HK-2 (cell line): Measurements from ENCODE around the gene VWA2.
A peak's percentile ranks its signal among the peaks of the same experiment; 100 is the strongest.

Experiments used
- DNase-seq: peaks from one replicate; pipeline ENCODE4 v3.0.0-alpha.2; 2018; ENCODE audit not compliant: unreplicated experiment

The VWA2 gene

GRCh38 chr10:114245121-114245791, 6.2 kb downstream of the VWA2 start:
- DNase-seq, result peak; percentile 25

GRCh38 chr10:114246679-114247305, 7.7 kb downstream of the VWA2 start:
- peak; percentile 21 for DNase-seq

DNA sequence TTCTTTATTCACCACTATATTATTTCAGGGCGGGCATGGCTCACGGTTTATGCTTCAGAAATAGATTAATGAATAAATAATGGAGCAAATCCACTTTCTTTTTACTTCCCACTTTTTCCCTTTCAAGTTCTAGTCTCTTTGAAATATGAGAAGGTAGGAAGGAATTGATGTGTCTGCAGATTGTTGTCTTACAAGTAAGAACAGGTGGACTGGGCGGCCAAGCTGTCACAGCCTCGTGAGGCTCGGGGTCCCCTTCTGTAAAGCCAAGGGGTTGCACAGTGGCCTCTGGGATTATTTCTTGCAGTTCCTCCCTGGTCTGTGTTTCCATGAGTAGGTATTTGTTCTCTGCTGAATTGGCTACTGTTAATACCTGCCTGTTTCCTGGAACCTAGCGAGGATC, 11.2 kb downstream of the VWA2 start:
- DNase-seq, result no peak

DNA sequence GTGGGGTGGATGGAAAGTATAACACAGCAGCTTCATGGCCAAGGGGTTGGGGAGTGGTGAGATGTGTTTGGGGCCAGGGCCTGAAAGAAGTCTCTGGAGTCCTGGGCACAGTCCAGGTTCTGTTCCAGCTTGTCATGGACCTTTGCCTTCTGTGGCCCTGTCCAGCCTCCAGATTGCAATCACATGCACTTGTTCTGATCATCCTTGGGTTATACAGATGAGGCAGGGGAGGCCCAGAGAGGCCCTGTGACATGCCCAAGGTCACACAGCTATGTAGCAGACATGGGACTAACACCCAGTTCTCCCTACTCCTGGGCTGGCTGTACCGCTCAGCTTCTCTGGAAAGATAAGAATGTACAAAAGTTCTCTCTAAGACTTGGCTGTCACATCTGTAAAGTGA, 11.7 kb downstream of the VWA2 start:
- DNase-seq, result no peak

GRCh38 chr10:114252092-114252491, 13.0 kb downstream of the VWA2 start:
- no peak for DNase-seq

DNA sequence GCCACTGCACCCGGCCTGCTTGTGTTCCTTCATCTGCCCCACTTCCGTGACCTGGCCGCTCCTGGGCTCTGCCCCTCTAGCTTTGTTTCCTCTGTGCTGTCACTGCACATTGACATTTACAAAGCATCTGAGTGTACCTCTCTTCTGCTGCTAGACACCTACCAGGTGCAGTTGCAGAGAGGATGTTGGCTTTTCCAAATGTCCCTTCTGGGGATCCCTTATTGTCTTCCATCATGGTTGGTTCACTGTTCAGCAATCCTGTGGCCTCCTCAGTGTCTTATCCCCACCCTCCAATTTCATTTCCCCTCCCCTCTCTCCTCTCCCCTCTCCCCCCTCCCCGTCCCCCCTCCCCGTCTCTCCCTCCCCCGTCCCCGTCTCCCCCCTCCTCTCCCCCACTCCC, 13.8 kb downstream of the VWA2 start:
- DNase-seq, result no peak

GRCh38 chr10:114255227-114255626, 16.2 kb downstream of the VWA2 start:
- no peak for DNase-seq

- no peak for DNase-seq
Measured at GRCh38 chr10:114256008-114256765, 17.1 kb downstream of the VWA2 start.

DNA sequence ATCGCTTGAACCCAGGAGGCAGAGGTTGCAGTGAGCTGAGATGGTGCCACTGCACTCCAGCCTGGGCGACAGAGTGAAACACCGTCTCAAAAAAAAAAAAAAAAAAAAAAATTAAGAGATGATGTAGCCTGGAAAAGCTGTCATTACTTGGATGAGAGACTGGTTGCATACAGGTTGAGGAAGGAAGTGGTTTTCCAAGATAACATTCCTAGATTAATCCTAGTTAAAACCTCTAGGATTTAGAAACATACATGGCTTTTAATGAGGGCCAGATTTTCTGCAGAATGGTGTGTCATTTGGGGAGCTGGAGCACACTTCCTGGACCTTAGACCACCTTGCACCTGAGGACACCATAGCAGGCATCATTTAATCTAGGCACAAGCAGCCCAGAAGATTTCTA, 17.8 kb downstream of the VWA2 start:
- no peak for DNase-seq

DNA sequence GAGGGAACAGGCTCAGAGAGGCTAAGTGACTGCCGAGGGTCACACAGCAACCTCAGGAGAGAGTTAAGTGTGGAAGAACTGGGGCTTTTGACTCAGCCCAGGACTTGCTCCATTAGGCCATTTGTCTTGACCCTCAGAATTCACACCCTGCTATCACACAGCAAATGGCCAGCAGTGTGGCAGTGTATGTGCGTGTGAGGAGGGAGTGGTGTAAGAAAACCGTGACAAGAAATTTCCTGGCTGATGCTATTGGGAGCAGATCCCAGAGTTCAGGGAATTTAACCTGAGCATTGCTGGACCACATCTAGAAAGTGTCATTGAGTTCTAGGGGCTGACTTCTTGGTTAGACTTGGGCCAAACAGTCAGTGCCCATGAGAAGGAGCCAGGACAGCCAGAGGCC, 18.4 kb downstream of the VWA2 start:
- DNase-seq, result no peak

GRCh38 chr10:114258274-114258840, 19.3 kb downstream of the VWA2 start:
- DNase-seq, result no peak

GRCh38 chr10:114259824-114260223, 20.8 kb downstream of the VWA2 start:
- no peak for DNase-seq

DNA sequence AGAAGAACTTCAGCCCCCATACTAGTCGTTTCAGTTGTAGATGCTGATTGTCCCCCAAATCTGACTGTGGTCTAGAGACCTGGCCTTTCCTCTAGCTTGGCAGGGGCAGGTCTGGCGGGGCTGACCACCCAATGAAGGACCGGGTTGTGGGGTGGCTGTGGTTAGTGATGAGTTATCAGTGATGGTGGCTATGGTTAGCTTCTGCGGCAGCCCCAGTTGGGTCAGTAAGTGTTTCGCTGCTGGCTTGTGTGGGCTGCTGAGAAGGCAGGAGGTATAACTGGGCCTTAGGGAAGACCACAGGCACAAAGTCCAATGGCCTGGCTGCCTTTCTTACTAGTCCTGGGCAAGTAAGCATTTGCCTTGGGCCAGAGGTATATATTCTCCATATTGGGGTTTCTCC, 21.3 kb downstream of the VWA2 start:
- DNase-seq, result no peak

GRCh38 chr10:114261076-114261475, 22.0 kb downstream of the VWA2 start:
- peak; percentile 55 for DNase-seq

GRCh38 chr10:114262496-114262895, 23.4 kb downstream of the VWA2 start:
- no peak for DNase-seq

GRCh38 chr10:114265392-114266053, 26.5 kb downstream of the VWA2 start:
- DNase-seq, result no peak

- DNase-seq, result no peak
Measured at GRCh38 chr10:114266521-114266920, 27.5 kb downstream of the VWA2 start.

- DNase-seq, result peak; percentile 59
Measured at GRCh38 chr10:114271075-114271778, 32.2 kb downstream of the VWA2 start.

- peak; percentile 66 for DNase-seq
Measured at GRCh38 chr10:114271779-114272167, 32.7 kb downstream of the VWA2 start.

DNA sequence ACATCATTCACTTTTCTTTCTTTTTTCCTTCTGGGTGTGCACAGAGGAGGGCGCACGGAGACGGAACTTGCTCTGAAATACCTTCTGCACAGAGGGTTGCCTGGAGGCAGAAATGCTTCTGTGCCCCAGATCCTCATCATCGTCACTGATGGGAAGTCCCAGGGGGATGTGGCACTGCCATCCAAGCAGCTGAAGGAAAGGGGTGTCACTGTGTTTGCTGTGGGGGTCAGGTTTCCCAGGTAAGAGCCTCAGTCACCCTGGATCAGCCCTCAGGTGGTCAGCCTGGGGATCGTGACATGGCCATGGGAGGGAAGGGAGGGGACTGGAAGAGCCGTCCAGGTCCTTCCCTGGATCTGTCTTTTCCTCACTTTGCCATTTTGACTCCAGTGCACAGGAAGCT, 33.6 kb downstream of the VWA2 start:
- DNase-seq, result no peak

DNA sequence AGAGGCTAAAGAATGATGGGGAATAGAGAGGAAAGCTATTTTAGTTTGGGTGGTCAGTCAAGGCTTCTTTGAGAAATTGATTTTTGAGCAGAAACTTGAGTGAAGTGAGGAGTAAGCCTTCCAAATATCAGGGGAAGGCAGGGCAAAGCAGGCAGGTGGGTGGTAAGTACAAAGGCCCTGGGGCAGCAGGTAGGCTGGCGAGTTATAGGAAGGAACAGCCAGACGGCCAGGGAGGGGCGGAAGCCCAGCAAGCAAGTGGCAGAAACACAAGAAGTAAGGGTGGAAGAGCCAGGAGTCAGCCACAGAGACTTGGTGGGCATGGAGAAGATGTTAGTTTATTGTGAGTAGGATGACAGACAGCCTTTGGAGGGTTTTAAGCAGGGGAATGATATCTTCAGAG, 34.9 kb downstream of the VWA2 start:
- no peak for DNase-seq
